HG03139 (cell line): ENCODE measurements around the gene FHL2.

Source experiments
- ATAC-seq: cut with Tn5 transposase; IDR thresholded peaks from one replicate; pipeline ENCODE4 v1.9.1; 2021; ENCODE audit not compliant: unreplicated experiment

The FHL2 gene

GRCh38 chr2:105397953-105398335 lies 907 bp downstream of the FHL2 start:
- ATAC-seq = no peak

DNA sequence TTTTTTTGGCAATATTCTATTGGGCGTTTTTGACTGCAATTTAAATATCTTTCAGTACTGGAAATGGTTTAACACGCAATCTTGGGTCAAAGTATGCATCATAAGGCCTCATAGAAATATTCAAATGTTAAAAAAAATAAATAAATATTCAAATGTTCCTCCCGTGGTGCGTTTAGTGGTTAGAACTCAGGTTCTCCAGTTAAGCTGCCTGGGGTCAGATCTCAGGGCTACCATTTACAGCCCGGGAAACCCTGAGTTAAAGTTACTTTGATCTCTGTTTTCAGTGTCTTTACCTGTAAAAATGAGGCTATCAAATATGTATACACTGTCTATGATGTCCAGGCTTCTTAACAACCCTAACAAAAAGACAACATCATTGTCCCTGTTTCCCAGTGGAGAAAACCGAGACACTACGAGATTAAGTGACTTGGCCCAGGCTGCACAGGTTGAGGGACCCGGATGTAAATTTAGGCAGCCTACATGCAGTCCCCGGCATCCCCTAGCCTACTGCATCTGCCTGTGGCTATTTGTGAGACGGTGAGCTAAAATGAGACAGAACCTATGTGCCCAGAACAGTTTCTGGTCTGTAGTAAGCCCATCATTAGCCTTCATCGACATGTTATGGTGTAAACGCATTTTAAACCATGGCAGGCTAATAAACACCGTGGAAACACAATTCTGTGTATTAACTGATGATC lies 1.7 kb downstream of the FHL2 start:
- ATAC-seq = no peak

DNA sequence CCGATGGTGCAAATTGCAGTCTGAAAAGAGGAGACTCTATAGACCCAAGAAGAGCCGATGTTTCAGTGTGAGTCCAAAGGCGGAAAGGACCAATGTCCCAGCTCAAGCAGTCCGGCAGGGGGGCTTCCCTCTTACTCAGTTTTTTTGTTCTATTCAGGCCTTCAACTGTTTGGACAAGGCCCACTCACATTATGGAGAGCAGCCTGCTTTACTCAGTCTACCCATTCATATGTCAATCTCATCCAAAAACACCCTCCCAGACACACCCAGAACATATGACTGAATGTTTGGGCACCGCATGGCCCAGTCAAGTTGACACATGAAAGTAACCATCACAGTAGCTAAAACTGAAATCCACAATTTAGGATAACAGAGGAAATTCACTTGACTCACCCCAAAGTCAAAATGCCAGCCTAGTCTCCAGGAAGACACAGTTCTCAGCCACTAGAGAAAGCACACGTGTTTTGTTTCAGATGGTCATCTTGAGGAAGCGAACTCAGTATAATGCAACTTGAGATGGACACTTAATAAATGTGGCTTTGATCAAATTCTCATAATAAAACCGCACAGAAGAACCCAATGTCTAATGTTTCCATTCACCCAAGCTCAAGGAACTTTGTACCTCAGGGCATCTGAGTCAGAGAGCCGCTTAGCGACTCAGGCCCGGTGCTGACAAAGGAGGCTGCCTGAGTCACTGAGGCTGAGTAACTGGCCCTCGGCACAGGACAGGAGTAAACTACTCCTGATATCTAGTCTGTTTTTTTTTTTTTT lies 2.4 kb downstream of the FHL2 start:
- no peak for ATAC-seq

DNA sequence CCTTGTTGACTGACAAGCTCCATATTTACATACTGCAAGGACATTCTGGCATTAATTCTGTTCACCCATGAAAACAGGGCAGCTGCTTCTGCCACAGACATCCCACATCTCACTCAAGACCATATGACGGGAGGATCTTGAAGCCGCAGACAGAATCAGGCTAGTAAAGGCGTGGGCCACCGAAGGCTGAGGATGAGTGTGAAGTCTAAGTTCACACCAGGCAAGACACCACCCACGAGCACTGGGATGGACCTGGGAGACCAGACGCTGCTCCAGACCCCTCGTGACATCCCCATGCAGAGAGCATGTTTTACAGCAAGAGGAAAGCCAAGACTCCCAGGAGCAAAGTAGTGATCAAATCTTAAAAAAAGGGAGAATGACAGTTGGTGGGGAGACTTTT lies 3.2 kb downstream of the FHL2 start:
- ATAC-seq = no peak

GRCh38 chr2:105394951-105395611 lies 3.8 kb downstream of the FHL2 start:
- ATAC-seq = no peak

DNA sequence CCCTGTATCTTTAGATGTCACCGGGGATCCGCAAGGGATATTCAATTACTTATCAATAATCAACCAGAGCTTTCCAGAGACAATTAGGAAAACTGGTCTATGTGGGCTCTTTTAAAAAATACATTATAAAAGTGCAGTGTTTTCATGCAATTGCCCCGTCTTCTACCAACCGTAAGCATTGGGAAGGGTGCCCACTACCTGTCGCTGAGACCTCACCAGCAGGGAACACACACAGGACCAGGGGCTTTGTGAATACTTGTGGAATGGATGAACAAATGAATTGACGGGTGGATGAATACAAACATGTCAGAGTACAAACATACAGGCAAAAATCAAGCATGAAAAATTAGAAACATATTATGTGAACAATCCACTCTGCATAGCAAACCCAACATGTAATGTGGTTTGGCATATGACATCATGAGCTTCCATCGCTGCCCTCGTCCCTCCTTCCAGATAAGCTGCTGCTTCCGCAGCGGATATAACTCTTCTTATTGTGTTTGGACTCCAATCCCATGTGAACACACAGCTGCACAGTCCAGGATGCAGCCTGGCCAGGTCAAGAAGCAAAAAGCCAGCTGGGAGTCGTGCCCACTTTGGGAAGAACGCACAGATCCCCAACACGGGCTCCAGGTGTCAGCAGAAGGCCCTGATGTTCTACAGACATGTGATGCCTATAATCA lies 5.3 kb downstream of the FHL2 start:
- no peak for ATAC-seq

DNA sequence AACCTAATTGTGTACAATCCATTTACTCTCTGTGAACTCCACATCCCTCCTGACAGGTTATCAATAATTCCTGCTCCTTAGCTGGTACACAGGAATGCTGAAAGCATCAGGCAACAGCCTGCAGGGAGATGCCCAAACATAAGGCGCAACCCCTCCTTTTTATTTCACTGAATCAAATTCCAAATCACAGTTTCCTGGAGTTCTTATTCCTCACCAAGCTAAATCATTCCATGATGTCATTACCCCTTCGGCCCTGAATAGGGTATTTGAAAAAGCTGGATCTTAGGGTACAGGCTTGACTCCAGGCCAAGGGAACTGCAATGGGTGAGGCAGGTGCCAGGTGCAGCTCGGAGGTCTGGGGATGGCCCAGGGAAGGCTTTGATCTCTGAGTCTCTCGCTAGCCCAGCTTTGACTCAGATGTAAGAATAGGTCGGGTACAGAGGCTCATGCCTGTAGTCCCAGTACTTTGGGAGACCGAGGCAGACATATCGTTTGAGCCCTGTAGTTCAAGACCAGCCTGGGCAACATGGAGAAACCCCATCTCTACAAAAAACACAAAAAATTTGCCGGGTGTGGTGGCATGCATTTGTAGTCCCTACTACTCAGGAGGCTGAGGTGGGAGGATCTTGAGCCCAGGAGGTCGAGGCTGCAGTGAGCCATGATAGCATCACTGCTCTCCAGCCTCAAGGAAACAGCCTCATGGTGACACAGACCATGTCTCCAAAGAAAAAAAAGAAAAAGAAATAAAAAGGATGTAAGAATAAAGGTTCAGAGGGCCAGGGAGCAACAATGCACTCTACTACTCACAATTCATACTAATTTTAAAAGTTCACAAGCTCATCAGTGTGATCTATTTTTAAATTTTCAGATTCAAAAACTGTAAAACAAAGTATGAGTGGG lies 6.8 kb downstream of the FHL2 start:
- no peak for ATAC-seq

DNA sequence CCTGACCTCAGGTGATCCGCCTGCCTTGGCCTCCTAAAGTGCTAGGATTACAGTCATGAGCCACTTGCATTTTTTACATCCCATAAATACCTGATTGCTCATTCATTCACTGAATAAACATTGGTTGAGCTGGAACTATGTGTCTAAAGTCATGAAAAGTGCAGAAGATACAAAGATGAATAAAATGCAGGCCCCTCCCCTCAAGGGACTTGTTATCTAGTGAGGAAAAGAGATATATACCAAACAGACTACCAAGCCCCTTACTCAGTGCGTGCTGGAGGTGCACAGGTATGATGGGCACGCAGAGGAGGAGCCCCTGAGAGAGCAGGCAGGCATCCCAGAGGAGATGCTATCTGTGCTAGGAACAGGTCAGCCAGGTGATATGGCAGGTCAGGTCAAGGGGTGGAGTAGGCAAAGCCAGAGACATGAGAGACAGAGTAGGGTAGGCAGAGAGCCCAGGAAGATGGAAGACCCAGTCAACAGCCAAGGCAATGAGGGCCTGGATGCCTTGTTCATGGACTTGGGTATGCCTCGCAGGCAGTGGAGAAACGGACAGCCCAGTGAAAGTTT lies 7.7 kb downstream of the FHL2 start:
- ATAC-seq = no peak

- ATAC-seq = no peak
These were observed 8.4 kb downstream of the FHL2 start for GRCh38 chr2:105390454-105390853.

DNA sequence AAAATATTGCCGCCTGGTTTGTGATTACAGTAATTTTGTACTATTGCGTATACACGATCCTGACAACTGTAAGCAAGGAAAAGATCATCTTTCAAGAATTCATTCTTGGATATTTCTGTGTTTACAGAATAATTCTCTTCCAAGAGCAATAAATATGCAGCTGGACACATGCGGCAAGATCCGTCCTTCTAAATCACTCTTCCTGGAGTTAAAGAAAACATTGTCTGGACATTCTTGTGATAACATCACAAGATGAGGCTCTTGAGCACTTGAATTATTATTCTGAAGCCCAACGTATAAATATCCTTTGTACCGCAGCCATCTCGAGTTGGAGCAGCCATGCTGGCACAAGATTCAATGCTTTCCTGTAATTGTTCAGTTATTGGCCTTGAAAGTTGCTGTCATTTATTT lies 9.9 kb downstream of the FHL2 start:
- no peak for ATAC-seq

GRCh38 chr2:105387225-105387624 lies 11.6 kb downstream of the FHL2 start:
- ATAC-seq = no peak

- no peak for ATAC-seq
These were observed 12.9 kb downstream of the FHL2 start for GRCh38 chr2:105385731-105386540.

- no peak for ATAC-seq
These were observed 14.0 kb downstream of the FHL2 start for GRCh38 chr2:105384861-105385260.

DNA sequence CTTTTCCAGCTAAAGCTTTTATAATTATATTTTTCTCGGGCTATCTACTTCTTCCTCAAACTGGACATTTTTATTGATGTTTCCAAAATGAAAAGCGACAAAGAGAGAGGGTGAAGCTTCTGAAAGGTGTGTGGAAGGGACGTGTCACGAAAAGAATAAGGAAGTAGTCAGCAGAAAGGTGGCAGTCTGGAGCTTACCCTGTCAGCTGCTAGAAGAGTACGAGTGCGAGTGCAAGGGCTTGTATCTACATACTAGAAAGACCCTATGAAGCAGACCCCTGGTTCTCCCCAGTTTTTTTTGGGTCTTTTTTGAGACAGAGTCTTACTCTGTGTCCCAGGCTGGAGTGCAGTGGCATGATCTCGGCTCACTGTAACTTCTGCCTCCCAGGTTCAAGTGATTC lies 14.6 kb downstream of the FHL2 start:
- ATAC-seq = no peak

- ATAC-seq = no peak
These were observed 15.3 kb downstream of the FHL2 start for GRCh38 chr2:105383432-105384166.

DNA sequence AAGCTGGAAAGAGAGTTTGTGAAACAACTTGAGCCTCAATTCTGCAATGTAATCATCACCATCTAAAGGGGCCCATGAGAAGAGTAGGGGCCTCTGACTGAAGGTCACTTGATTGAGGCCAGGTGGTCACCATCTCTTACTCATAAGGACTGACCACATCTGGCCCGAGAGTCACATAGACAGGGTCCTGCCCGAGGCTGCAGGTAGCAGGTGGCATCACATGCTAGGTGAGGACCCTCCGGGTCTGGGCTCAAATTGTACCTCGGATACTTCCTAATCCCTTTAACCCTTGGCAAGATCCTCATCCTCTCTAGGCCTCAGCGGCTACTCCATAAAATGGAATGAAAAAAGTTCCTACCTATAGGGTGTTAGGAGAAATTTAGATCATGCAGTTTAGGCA lies 16.7 kb downstream of the FHL2 start:
- ATAC-seq = no peak

GRCh38 chr2:105381101-105381668 lies 17.7 kb downstream of the FHL2 start:
- no peak for ATAC-seq

DNA sequence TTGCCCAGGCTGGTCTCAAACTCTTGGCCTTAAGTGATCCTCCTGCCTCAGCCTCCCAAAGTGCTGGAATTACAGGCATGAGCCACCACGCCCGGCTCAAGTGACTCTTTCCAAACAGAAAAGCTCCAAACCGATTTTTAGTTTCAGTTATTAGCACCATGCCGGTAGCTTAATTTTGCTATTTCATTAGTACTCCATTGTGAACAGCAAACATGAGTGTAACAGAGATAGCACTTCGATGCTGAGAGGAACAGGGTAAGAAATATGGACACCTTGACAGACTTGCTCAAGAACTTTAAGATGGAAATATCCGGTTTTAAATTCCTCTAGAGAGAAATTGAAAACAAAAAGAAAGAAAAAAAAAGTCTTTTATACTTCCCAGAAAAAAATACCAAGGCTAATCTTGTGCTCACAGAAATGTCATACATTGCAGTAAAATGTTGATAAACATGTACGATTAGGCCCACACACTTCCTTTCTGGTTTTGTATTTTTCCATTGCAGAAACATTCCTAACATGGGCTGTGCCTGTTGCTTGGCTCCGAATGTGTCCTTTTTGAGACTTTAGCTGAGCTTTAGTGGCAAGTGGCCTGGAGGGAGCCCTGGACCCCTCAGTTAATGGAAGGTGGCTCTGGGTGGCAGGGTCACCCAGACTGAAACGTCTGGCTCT lies 18.3 kb downstream of the FHL2 start:
- no peak for ATAC-seq
